ENCODE measurements around the gene GDPD1. TPM values are rescaled to one million over a fixed set of nuclear protein-coding genes. Genes with fewer than 3 reads are reported as not detected.
A peak's percentile ranks its signal among the peaks of the same experiment; 100 is the strongest.

The GDPD1 gene
- total RNA-seq, 1 donor from 2014 or later = 17.8 TPM

DNA sequence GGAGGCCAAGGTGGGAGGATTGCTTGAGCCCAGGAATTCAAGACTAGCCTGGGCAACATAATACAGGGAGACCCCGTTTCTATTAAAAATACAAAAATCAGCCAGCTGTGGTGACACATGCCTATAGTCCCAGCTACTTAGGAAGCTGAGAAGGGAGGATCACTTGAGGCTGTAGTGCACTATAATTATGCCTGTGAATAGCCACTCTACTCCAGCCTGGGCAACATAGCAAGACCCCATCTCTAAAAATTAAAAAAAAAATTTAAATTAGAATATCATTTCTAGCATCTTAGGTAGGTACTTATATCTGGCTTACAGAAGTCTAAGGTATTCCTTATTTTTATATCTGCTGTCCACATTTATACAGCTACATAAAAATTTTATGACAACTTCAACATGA, 18.0 kb upstream of the GDPD1 start:
- H3K9me3 Mint-ChIP-seq = no peaks in the 10 kb centered on the region
- no peaks in the 10 kb centered on the region for H3K4me1 Mint-ChIP-seq
- Histone ChIP-seq H3K79me2 (ENCODE audit: low read depth) (no peaks in the 10 kb centered on the region), H3K9me3 (ENCODE audit: low read depth) (no peaks in the 10 kb centered on the region), H3K36me3 (peaks cover 9% of the 10 kb centered on the region), H4K20me1 (ENCODE audit: low read depth) (no peaks in the 10 kb centered on the region), H3K4me3 (no peak overlapping the region), H3K9ac (no peak overlapping the region), H3K27ac (no peak overlapping the region), H3K27me3 (no peaks in the 10 kb centered on the region), H3K4me2 (no peak overlapping the region), H3K4me1 (no peaks in the 10 kb centered on the region), H3F3A (ENCODE audit: low read depth) (no peaks in the 10 kb centered on the region), H2AFZ (replicated peaks) (no peak overlapping the region)
- no peaks in the 10 kb centered on the region for H3K27me3 Mint-ChIP-seq (ENCODE audit: insufficient read depth, low read depth)
- TF ChIP-seq EZH2 (IDR thresholded peaks at IDR 0.05) (no peak), CTCF (IDR thresholded peaks at IDR 0.05) (no peak), EZH2phosphoT487 (IDR thresholded peaks at IDR 0.05) (no peak)
- H3K4me3 Mint-ChIP-seq = no peak overlapping the region
- DNase-seq (ENCODE audit: low spot score) = no peak
- H3K36me3 Mint-ChIP-seq = peaks cover 15% of the 10 kb centered on the region
- no peak overlapping the region for H3K27ac Mint-ChIP-seq

- Mint-ChIP-seq H3K4me3 (peak overlapping the region; percentile 95), H3K27ac (peak overlapping the region; percentile 96), H3K27me3 (ENCODE audit: insufficient read depth, low read depth) (peaks cover 2% of the 10 kb centered on the region), H3K9me3 (no peaks in the 10 kb centered on the region), H3K36me3 (peaks cover 11% of the 10 kb centered on the region), H3K4me1 (peaks cover 10% of the 10 kb centered on the region)
- H3K9ac ChIP-seq = no peak overlapping the region
- no peaks in the 10 kb centered on the region for H3K27me3 ChIP-seq
- H3F3A ChIP-seq (ENCODE audit: low read depth) = peaks cover 21% of the 10 kb centered on the region
- H3K4me1 ChIP-seq = peaks cover 12% of the 10 kb centered on the region
- peaks cover 18% of the 10 kb centered on the region for H3K79me2 ChIP-seq (ENCODE audit: low read depth)
- no peak overlapping the region for H3K27ac ChIP-seq
- peak overlapping the region; percentile 75 for H2AFZ ChIP-seq (replicated peaks)
- no peaks in the 10 kb centered on the region for H3K36me3 ChIP-seq
- H3K4me2 ChIP-seq = no peak overlapping the region
- no peak overlapping the region for H3K4me3 ChIP-seq
- DNase-seq (ENCODE audit: low spot score) = no peak
- no peaks in the 10 kb centered on the region for H4K20me1 ChIP-seq (ENCODE audit: low read depth)
- H3K9me3 ChIP-seq (ENCODE audit: low read depth) = no peaks in the 10 kb centered on the region
- TF ChIP-seq CTCF (IDR thresholded peaks at IDR 0.05) = no peak
- no peak for TF ChIP-seq EZH2phosphoT487 (IDR thresholded peaks at IDR 0.05)
- no peak for TF ChIP-seq EZH2 (IDR thresholded peaks at IDR 0.05)
These were observed 941 bp upstream of the GDPD1 start for GRCh38 chr17:59219370-59219769.

DNA sequence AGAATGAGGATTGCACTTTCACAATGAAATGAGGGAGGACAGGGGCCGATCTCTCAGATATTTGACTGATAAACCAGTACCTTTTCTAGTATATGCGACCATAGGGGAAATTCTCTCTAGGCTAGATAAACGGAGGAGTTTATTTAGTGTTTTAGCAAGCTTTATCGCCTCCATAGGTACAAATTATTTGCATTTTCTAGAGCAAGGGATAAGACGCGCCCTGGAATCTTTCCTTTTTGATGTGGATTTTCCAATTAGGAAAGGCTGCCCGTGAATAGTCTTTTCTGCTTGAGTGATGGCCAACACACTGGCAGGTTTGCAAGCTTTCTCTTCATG, 351 bp upstream of the GDPD1 start:
- Histone ChIP-seq H2AFZ (replicated peaks) (peak overlapping the region; percentile 75), H3K9ac (no peak overlapping the region), H3K4me3 (peak overlapping the region; percentile 74), H3F3A (ENCODE audit: low read depth) (peaks cover 21% of the 10 kb centered on the region), H3K36me3 (no peaks in the 10 kb centered on the region), H3K27me3 (no peaks in the 10 kb centered on the region), H3K9me3 (ENCODE audit: low read depth) (no peaks in the 10 kb centered on the region), H4K20me1 (ENCODE audit: low read depth) (no peaks in the 10 kb centered on the region), H3K4me2 (peak overlapping the region; percentile 73), H3K27ac (no peak overlapping the region), H3K4me1 (peaks cover 12% of the 10 kb centered on the region), H3K79me2 (ENCODE audit: low read depth) (peaks cover 18% of the 10 kb centered on the region)
- Mint-ChIP-seq H3K27me3 (ENCODE audit: insufficient read depth, low read depth) (peaks cover 2% of the 10 kb centered on the region), H3K27ac (peak overlapping the region; percentile 96), H3K4me1 (peaks cover 10% of the 10 kb centered on the region), H3K9me3 (no peaks in the 10 kb centered on the region), H3K4me3 (peak overlapping the region; percentile 95), H3K36me3 (peaks cover 7% of the 10 kb centered on the region)
- no peak for TF ChIP-seq EZH2 (IDR thresholded peaks at IDR 0.05)
- no peak for TF ChIP-seq CTCF (IDR thresholded peaks at IDR 0.05)
- no peak for TF ChIP-seq EZH2phosphoT487 (IDR thresholded peaks at IDR 0.05)
- DNase-seq (ENCODE audit: low spot score) = peak; percentile 12
